ENCODE data around the gene MSN.

Gene MSN

DNA sequence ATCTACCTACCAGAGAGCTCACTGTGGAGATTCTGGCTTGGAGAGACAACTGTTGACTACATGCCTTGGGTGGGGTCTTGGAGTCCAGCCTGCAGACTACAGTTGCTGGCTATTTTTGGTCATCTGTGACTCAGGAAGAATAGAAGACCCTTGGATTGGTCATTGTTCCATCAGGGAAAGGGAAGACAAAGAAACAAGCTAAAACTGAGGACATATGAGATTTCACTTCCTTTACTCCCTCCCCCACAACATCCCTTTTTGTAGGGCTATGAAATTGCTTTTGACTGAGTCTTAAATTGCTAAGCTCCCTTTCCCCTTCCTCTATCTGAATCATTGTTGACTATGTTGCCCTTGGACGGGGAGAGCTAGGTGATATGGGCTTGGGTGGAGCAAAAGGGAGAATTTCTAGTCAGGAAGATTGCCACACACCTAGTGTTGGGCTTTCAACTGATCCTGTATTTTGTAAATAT is 11.7 kb downstream of the MSN start:
- ChIA-PET POLR2A (no interaction called here), CTCF (interaction anchor here (0.7 kb wide), 1 partner anchor 8 kb away, joined by 3 read pairs; no protein-coding TSS in a partner anchor)
- Histone ChIP-seq H3K36me3 (ENCODE audit: control insufficient read depth in 2 of 2, insufficient read depth in 1 of 2, low read length in 2 of 2) (no peaks in the 10 kb centered on the region), H3K27ac (ENCODE audit: extremely low read depth, low read depth, low read length) (no peak overlapping the region), H3K4me3 (ENCODE audit: low read depth, low read length) (no peak overlapping the region), H3K9me3 (ENCODE audit: control insufficient read depth, insufficient read depth, low read depth, low read length) (no peaks in the 10 kb centered on the region), H3K4me1 (ENCODE audit: control insufficient read depth, insufficient read depth, low read length) (no peaks in the 10 kb centered on the region)
- TF ChIP-seq, protein P1, sequence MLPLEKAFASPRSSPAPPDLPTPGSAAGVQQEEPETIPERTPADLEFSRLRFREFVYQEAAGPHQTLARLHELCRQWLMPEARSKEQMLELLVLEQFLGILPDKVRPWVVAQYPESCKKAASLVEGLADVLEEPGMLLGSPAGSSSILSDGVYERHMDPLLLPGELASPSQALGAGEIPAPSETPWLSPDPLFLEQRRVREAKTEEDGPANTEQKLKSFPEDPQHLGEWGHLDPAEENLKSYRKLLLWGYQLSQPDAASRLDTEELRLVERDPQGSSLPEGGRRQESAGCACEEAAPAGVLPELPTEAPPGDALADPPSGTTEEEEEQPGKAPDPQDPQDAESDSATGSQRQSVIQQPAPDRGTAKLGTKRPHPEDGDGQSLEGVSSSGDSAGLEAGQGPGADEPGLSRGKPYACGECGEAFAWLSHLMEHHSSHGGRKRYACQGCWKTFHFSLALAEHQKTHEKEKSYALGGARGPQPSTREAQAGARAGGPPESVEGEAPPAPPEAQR (tag by site-specific recombination; IDR thresholded peaks at IDR 0.05): no peak
- TF ChIP-seq ZNF701 (tag by site-specific recombination; IDR thresholded peaks at IDR 0.05) (no peak), ZNF274 (IDR thresholded peaks at IDR 0.05; ENCODE audit: low read length) (no peak), ZNF274 (tag by site-specific recombination; IDR thresholded peaks at IDR 0.05; ENCODE audit: borderline replicate concordance) (no peak), ZFP37 (tag by site-specific recombination; IDR thresholded peaks at IDR 0.05) (no peak), SCRT2 (tag by site-specific recombination; IDR thresholded peaks at IDR 0.05) (no peak), ZNF19 (tag by site-specific recombination; IDR thresholded peaks at IDR 0.05; ENCODE audit: low read depth) (no peak)

DNA sequence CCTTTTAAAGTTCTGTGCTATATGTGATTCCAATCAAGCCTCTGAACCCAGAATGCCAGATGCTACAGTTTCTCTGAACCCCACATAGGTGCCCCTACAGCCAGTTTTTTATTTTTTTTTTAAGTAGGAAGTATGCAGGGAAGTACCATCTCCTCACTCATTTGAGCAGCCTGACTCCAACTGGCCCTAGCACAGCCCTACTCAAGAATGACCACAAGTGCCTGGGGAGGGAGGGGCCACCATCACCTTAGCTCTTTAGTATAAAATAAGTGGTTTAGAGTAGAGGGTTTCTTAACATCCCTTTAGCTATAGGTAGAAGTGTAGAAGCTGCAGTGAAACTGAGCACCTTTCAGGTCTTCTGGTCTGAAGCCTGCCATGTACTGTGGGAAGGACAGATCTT is 14.4 kb downstream of the MSN start:
- Histone ChIP-seq H3K27ac (ENCODE audit: extremely low read depth, low read depth, low read length) (no peak overlapping the region), H3K36me3 (ENCODE audit: control insufficient read depth in 2 of 2, insufficient read depth in 1 of 2, low read length in 2 of 2) (no peaks in the 10 kb centered on the region), H3K4me3 (ENCODE audit: low read depth, low read length) (no peak overlapping the region), H3K4me1 (ENCODE audit: control insufficient read depth, insufficient read depth, low read length) (no peaks in the 10 kb centered on the region), H3K9me3 (ENCODE audit: control insufficient read depth, insufficient read depth, low read depth, low read length) (no peaks in the 10 kb centered on the region)
- TF ChIP-seq ZNF548 (tag by site-specific recombination; IDR thresholded peaks at IDR 0.05) (no peak), ZNF112 (tag by site-specific recombination; IDR thresholded peaks at IDR 0.05) (no peak), ZNF626 (tag by site-specific recombination; IDR thresholded peaks at IDR 0.05) (no peak), HIC1 (tag by site-specific recombination; IDR thresholded peaks at IDR 0.05) (no peak), ZNF76 (tag by site-specific recombination; IDR thresholded peaks at IDR 0.05; ENCODE audit: borderline replicate concordance, low read depth) (no peak)
- TF ChIP-seq, protein P2, sequence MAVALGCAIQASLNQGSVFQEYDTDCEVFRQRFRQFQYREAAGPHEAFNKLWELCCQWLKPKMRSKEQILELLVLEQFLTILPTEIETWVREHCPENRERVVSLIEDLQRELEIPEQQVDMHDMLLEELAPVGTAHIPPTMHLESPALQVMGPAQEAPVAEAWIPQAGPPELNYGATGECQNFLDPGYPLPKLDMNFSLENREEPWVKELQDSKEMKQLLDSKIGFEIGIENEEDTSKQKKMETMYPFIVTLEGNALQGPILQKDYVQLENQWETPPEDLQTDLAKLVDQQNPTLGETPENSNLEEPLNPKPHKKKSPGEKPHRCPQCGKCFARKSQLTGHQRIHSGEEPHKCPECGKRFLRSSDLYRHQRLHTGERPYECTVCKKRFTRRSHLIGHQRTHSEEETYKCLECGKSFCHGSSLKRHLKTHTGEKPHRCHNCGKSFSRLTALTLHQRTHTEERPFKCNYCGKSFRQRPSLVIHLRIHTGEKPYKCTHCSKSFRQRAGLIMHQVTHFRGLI (tag by site-specific recombination; IDR thresholded peaks at IDR 0.05): no peak
- ChIA-PET POLR2A (no interaction called here), CTCF (interaction anchor here (0.8 kb wide), 1 partner anchor 85 kb away, joined by 6 read pairs; no protein-coding TSS in a partner anchor)

GRCh38 chrX:65685112-65685511 is 17.7 kb downstream of the MSN start:
- H3K9me3 ChIP-seq (ENCODE audit: control insufficient read depth, insufficient read depth, low read depth, low read length): no peaks in the 10 kb centered on the region

More at GRCh38 chrX:65685112-65685511, 17.7 kb downstream of the MSN start:
- no peaks in the 10 kb centered on the region for H3K36me3 ChIP-seq (ENCODE audit: control insufficient read depth in 2 of 2, insufficient read depth in 1 of 2, low read length in 2 of 2)
- TF ChIP-seq BCL6B (tag by site-specific recombination; IDR thresholded peaks at IDR 0.05) (no peak), ZNF426 (tag by site-specific recombination; IDR thresholded peaks at IDR 0.05) (no peak), ZNF140 (tag by site-specific recombination; IDR thresholded peaks at IDR 0.05) (no peak), ZNF585B (tag by site-specific recombination; IDR thresholded peaks at IDR 0.05) (no peak), ZSCAN30 (tag by site-specific recombination; IDR thresholded peaks at IDR 0.05) (no peak), BCL11B (tag by site-specific recombination; IDR thresholded peaks at IDR 0.05; ENCODE audit: low read depth) (no peak), ZNF302 (tag by site-specific recombination; IDR thresholded peaks at IDR 0.05; ENCODE audit: low read depth) (no peak), ZNF473 (tag by site-specific recombination; IDR thresholded peaks at IDR 0.05) (no peak), KLF9 (tag by site-specific recombination; IDR thresholded peaks at IDR 0.05; ENCODE audit: low read depth) (no peak), ZFP69B (tag by site-specific recombination; IDR thresholded peaks at IDR 0.05) (no peak), ZNF175 (tag by site-specific recombination; IDR thresholded peaks at IDR 0.05) (no peak), WT1 (tag by site-specific recombination; IDR thresholded peaks at IDR 0.05) (no peak), ZNF214 (tag by site-specific recombination; IDR thresholded peaks at IDR 0.05; ENCODE audit: borderline replicate concordance) (no peak), ZFP37 (tag by site-specific recombination; IDR thresholded peaks at IDR 0.05) (no peak), ZNF629 (tag by site-specific recombination; IDR thresholded peaks at IDR 0.05) (no peak)
- ChIA-PET CTCF (interaction anchor here (0.5 kb wide), 1 partner anchor 302 kb away, joined by 3 read pairs; no protein-coding TSS in a partner anchor), POLR2A (no interaction called here)
- H3K4me3 ChIP-seq (ENCODE audit: low read depth, low read length): no peak overlapping the region
- no peaks in the 10 kb centered on the region for H3K4me1 ChIP-seq (ENCODE audit: control insufficient read depth, insufficient read depth, low read length)
- no peak overlapping the region for H3K27ac ChIP-seq (ENCODE audit: extremely low read depth, low read depth, low read length)
